GM10847 (cell line): Measurements from ENCODE around the gene NR2F1.

ENCODE experiments used
- POLR2A ChIP-seq: IDR thresholded peaks from 2 replicates; pipeline ENCODE4 v1.6.1; 2011; ENCODE audit not compliant: insufficient read length; ENCODE audit errors: extremely low read depth

Gene NR2F1

GRCh38 chr5:93603793-93604643 is 21.0 kb downstream of the NR2F1 start:
- no peak for TF ChIP-seq POLR2A

GRCh38 chr5:93604644-93605515 is 21.9 kb downstream of the NR2F1 start:
- TF ChIP-seq POLR2A: no peak

- TF ChIP-seq POLR2A: no peak
These were observed 23.3 kb downstream of the NR2F1 start for GRCh38 chr5:93606382-93606752.

- TF ChIP-seq POLR2A: no peak
These were observed 24.6 kb downstream of the NR2F1 start for GRCh38 chr5:93607367-93608258.

GRCh38 chr5:93608855-93609254 is 25.8 kb downstream of the NR2F1 start:
- TF ChIP-seq POLR2A: no peak

GRCh38 chr5:93609762-93610161 is 26.7 kb downstream of the NR2F1 start:
- no peak for TF ChIP-seq POLR2A

GRCh38 chr5:93610581-93611272 is 27.7 kb downstream of the NR2F1 start:
- TF ChIP-seq POLR2A: no peak

GRCh38 chr5:93611273-93611975 is 28.4 kb downstream of the NR2F1 start:
- no peak for TF ChIP-seq POLR2A

- no peak for TF ChIP-seq POLR2A
These were observed 29.2 kb downstream of the NR2F1 start for GRCh38 chr5:93611976-93612854.

- no peak for TF ChIP-seq POLR2A
These were observed 29.8 kb downstream of the NR2F1 start for GRCh38 chr5:93612855-93613243.

GRCh38 chr5:93616538-93617174 is 33.6 kb downstream of the NR2F1 start:
- TF ChIP-seq POLR2A: no peak

- TF ChIP-seq POLR2A: no peak
These were observed 37.7 kb downstream of the NR2F1 start for GRCh38 chr5:93620487-93621326.
